Dermis microvascular lymphatic vessel endothelial cell (primary cell): Measurements from ENCODE around the gene SNUPN. TPM values are rescaled to one million over a fixed set of nuclear protein-coding genes. Genes with fewer than 3 reads are reported as not detected.
"Not testable (repeated sequence)": the region's sequence is repeated elsewhere in the genome, so short reads cannot be mapped to it uniquely, and the experiment has no call there.

Experiments
- DNase-seq, 2 donors: peaks; one replicate each; pipeline versions ENCODE4 v3.0.0 to v3.0.0-alpha.2; 2010; ENCODE audit warnings: low read depth in 2 of 2
- total RNA-seq: library from RNA; depleted of rRNA; stranded (reverse); fragments of >200 nt; gene quantifications from 2 replicates; pipeline ENCODE4 v1.2.1, GENCODE V29; 2014

SNUPN gene
- total RNA-seq, 1 donor from 2014 or later: 14.0 TPM

DNA sequence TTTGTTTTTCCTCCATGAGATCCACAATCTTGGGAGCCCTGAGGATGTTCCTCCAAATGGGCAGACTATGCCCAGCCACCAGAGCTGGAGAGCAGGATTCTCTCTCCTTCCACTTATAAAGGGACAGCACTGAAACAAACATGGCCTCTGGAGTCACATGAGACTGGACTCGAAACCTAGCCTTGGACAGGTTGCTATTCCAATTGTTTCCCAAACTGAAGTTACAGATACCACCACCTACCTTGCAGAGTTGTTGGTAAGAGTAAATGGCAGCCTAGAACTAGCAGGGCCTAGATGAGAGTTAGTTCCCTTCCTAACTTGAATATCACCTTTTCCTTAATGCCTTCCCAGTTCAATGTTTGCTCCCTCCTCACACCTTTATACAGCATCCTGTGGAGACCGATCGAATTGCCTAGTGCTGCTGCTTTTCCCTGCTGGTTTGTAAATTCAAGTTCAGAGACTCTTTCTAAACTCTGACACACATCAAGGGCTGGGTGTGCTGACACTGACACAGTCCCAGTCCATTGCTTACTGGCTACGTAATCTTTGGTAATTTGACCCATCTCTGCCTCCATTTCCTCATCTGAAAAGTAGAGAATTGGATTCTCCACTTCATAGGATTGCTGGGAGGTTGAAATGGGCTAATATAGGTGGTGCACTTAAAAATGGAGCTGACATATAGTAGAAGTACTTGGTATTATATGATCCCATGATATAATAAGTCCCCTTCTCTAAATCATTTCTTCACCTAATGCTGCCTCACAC is 11.9 kb upstream of the SNUPN start:
- DNase-seq: no peak

- DNase-seq: no peak
Observed at GRCh38 chr15:75636026-75636425, 10.5 kb upstream of the SNUPN start.

DNA sequence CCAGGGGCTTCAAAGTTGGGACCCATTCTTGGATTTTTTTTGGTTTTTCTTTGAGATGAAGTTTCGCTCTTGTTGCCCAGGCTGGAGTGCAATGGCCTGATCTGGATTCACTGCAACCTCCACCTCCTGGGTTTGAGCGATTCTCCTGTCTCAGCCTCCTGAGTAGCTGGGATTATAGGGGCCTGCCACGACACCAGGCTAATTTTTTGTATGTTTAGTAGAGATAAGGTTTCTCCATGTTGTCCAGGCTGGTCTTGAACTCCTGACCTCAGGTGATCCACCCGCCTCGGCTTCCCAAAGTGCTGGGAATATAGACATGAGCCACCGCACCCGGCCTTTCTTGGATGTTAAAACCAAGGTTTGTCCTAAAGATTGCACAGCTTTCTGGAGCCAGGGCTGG is 8.4 kb upstream of the SNUPN start:
- DNase-seq: not testable (repeated sequence)

GRCh38 chr15:75631935-75632334 is 6.4 kb upstream of the SNUPN start:
- no peak for DNase-seq

DNA sequence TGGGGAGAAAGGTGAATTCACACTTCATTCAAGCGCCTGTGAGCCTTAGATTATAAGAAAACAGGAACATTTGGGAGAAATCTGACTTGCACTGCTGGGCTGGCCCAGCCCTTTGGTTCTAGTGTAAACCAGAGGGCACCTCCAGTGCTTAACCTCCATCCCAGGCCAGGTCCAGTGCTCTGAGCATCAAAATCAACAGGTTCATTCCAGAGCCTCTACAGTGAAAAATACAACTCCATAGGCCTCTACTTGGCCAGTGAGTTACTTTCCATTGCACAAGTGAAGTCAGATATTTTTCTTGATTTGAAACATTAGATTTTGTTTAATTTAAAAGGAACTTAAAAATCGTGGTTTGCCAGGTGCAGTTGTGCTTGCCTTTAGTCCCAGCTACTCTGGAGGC is 3.0 kb downstream of the SNUPN start:
- no peak for DNase-seq

DNA sequence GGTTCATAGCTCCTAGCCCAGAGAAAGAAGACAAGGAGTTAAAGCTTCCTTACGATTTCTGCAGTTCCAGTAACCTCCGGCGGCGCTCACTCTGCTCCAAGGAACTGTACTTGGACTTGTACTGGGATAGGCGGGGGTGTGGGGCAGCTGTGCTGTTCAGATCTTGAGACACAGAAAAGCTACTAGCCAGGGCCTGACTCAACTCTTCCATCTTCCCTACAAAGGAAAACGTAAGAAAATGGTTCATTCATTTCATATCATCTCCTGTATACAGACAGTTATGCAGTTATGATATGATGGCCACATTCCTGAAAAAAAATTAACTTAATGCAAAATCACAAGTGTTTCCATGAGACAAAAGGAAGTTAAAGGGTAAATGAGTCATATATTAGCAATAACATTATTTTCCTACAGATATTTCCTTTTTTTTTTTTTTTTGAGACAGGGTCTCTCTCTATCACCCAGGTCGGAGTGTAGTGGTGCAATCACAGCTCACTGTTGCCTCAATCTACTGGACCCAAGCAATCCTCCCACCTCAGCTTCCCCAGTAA is 4.6 kb downstream of the SNUPN start:
- DNase-seq: peak; percentile 33 to 86

DNA sequence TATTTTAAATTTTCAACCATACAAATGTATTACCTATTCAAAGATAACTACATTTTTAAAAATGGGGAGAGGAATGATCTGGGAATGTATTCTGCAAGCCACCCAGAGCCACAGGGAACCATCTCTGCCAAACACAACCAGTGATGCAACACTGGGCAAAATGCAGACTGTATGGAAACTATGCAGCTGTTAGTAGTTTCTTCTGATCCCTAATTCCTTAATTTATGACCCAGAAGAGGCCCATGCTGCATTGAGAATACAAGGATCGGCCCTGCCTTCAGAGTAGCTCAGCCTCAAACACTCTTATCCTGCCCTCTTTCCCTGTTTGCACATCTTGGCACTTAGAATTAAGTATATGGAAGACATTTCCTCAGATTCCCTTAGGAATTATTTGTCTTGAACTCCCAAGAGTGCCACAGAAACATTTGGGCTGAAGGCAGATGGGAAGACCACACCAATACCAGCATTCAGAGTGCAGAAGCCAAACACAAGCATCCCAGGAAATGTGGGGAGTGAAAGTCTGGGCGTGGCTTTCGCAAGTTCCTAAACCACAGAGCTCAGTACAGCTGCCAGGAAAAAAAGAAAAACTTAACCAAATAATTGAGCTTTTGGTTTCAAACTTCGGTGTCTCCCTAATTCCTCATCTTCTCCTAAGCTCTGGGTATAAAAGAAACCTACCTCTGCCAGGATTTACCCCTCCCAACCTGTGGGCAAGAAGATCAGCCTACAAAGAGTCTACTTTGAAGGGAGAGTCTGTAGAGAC is 5.3 kb downstream of the SNUPN start:
- no peak for DNase-seq

GRCh38 chr15:75616766-75617165 is 8.8 kb downstream of the SNUPN start:
- no peak for DNase-seq

DNA sequence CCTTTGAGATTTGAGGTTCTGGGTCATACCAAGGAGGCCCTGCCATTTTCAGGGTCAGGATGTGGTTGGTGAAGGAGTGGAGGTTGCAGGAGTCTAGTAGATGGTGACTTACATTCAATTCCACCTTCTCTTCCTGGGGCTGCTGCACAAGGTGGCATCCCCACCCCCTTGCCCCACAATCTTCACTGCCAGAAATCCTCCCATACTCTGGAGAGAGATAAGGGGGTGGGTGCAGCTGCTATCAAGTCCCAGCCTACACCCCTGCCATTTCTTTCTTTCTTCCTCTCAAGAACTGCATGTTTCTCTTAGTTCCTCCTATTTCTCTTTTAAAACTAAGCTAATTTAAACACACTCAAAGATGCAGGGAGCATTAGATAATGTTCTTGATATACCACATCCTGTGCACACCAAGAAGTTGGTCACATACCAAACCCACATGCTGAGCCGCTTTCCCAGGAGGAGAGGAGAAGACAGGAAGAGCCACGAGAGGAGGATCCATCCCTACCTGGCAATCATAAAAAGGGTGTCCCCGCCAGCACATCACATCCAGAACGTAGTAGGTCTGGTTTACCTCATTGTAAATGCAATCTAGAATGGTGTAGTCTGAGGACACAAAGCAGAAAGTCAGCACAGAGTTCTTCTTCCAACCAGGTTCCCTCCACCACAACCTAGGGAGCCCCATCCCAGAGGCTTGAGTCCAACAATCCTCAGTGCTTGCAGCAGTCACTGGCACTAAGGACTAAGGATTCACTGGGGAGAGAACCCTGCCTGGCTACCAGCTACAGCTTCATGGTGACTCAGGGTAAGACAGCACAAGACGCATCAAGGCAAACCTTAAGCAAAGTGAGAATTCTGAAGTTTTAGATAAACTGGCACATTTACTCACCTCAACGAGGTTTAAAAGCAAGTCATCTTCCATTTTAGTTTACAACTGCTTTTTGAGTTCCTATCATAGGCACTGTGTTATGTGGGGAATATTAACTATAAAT is 18.5 kb downstream of the SNUPN start:
- DNase-seq: no peak

DNA sequence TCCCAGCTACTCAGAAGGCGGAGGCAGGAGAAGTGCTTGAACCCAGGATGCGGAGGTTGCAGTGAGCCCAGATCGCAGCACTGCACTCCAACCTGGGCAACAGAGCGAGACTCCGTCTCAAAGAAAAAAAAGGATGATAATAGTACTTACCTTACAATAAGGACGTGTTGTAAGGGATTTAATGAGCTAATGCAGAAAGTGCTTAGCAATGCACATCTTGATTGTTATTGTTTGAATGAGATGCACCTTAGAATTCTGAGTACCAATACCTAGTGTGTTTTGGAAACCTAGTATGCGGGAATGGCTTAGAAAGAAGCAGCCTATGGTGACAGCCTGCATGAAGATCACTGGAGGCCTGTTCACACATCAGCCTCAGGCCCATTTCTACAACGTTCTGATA is 19.5 kb downstream of the SNUPN start:
- no peak for DNase-seq

GRCh38 chr15:75599401-75599800 is 26.1 kb downstream of the SNUPN start:
- no peak for DNase-seq

- DNase-seq: no peak
Observed at GRCh38 chr15:75598361-75598760, 27.2 kb downstream of the SNUPN start.

- peak in 1 of 2 donors; percentile 33 for DNase-seq
Observed at GRCh38 chr15:75597667-75598341, 27.7 kb downstream of the SNUPN start.

DNA sequence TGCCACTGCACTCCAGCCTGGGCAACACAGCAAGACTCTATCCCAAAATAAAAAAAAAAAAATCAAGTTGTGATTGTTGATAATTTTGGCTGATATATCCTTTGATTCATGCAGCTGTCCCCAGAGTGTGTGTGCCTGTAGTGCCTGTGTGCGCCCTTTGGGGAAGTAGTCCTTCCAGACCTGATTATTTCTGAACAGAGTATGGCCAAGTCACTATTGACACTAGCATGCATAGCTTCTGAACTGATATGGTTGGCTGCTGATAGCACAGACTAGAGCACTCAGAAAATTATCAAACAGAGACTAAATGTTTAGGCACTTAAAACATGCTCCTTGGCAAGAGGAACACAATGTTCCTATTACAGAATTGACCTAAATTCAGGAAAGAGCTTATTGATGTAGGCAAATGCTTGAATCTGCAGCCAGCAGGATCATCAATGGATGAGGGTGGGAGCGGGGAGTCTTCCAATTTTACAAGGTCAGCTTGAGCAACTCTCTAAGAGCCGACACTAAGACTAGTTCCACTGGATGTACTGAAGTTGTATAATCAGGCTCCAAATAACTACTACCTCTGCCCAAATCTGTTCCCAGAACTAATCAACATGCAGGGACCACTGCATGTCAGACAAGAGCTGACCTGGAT is 28.7 kb downstream of the SNUPN start:
- no peak for DNase-seq

GRCh38 chr15:75594276-75594675 is 31.2 kb downstream of the SNUPN start:
- no peak for DNase-seq

DNA sequence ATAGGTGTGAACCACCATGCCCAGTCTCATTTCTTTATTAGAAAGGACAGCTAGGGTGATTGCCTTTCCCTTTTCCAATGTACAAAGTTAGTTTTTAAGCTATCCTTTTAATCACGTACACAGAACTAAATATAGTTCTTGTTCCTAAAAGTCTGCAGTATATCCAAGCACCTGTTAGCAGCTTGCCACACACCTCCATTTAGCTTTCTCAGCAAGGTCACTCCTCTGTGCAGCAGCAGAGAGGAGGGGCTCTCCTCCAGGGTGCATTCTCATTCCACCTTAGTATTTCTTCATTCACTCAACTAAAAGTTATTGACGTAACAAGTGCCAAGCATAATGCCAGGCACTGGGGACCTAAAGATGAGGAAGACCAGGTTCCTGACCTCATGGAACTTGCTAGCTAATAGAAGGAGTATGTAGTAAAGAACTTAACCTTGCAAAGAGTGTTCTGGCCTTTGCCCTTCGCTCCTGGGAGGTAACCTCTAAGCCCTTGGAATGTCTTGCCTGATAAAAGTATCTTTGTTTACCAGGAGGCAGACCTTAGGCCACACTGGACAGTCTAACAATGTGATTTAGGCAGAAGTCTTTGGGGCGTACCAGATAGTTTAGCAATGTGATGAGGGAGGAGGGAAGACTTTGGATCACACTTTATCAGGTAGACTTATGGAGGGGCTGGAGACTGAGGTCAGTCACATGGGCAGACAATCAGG is 33.7 kb downstream of the SNUPN start:
- DNase-seq: no peak

GRCh38 chr15:75590239-75590638 is 35.3 kb downstream of the SNUPN start:
- no peak for DNase-seq

GRCh38 chr15:75589071-75589470 is 36.5 kb downstream of the SNUPN start:
- no peak for DNase-seq

DNA sequence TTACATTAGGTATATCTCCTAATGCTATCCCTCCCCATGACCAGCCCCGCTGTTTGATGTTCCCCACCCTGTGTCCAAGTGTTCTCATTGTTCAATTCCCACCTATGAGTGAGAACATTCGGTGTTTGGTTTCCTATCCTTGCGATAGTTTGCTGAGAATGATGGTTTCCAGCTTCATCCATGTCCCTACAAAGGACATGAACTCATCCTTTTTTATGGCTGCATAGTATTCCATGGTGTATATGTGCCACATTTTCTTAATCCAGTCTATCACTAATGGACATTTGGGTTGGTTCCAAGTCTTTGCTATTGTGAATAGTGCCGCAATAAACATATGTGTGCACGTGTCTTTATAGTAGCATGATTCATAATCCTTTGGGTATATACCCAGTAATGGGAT is 39.1 kb downstream of the SNUPN start:
- not testable (repeated sequence) for DNase-seq

DNA sequence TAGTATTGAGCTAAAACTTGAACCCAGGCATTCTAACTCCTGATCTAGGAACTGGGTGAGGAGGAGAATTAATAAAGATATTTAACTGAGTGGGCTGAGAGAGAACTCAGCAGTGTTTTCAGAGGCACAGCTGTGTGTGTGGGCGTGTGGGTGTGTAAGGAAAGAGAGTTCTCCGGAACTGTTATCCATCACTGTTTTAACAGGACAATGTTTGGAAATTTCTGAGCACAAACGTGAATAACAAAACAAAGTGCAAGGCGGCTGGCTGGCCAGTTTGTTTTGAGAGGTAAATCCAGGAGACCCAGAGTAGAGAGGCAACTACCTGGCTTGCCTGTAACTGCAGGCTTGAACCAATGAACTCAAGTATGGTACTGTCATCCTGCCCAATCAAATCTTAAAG is 41.4 kb downstream of the SNUPN start:
- DNase-seq: peak in 1 of 2 donors; percentile 23
